Measurements from ENCODE around the gene RIPOR2.

The RIPOR2 gene

GRCh38 chr6:24874776-24875533 lies 60.8 kb downstream of the RIPOR2 start:
- DNase-seq = no peak

- no peak for DNase-seq
Observed at GRCh38 chr6:24874128-24874527, 61.6 kb downstream of the RIPOR2 start.

GRCh38 chr6:24872779-24873178 lies 63.0 kb downstream of the RIPOR2 start:
- no peak for DNase-seq

GRCh38 chr6:24868765-24869164 lies 67.0 kb downstream of the RIPOR2 start:
- DNase-seq = no peak

- no peak for DNase-seq
Observed at GRCh38 chr6:24867104-24867703, 68.6 kb downstream of the RIPOR2 start.

GRCh38 chr6:24865161-24865560 lies 70.6 kb downstream of the RIPOR2 start:
- DNase-seq = no peak

GRCh38 chr6:24864343-24864742 lies 71.4 kb downstream of the RIPOR2 start:
- DNase-seq = no peak

- DNase-seq = no peak
Observed at GRCh38 chr6:24861934-24862333, 73.8 kb downstream of the RIPOR2 start.

- DNase-seq = no peak
Observed at GRCh38 chr6:24859608-24860200, 76.1 kb downstream of the RIPOR2 start.

- no peak for DNase-seq
Observed at GRCh38 chr6:24859132-24859531, 76.6 kb downstream of the RIPOR2 start.

GRCh38 chr6:24858177-24858653 lies 77.5 kb downstream of the RIPOR2 start:
- DNase-seq = no peak

GRCh38 chr6:24856901-24857670 lies 78.7 kb downstream of the RIPOR2 start:
- DNase-seq = no peak

GRCh38 chr6:24856246-24856599 lies 79.5 kb downstream of the RIPOR2 start:
- no peak for DNase-seq

- DNase-seq = peak; percentile 71
Observed at GRCh38 chr6:24855395-24856245, 80.1 kb downstream of the RIPOR2 start.

GRCh38 chr6:24854077-24854666 lies 81.6 kb downstream of the RIPOR2 start:
- no peak for DNase-seq

GRCh38 chr6:24851086-24851485 lies 84.7 kb downstream of the RIPOR2 start:
- DNase-seq = no peak

- DNase-seq = no peak
Observed at GRCh38 chr6:24849713-24850112, 86.0 kb downstream of the RIPOR2 start.

GRCh38 chr6:24848461-24848860 lies 87.3 kb downstream of the RIPOR2 start:
- DNase-seq = no peak

- no peak for DNase-seq
Observed at GRCh38 chr6:24847402-24847801, 88.4 kb downstream of the RIPOR2 start.

- no peak for DNase-seq
Observed at GRCh38 chr6:24845578-24845977, 90.2 kb downstream of the RIPOR2 start.

GRCh38 chr6:24844903-24845302 lies 90.9 kb downstream of the RIPOR2 start:
- DNase-seq = no peak

GRCh38 chr6:24844061-24844460 lies 91.7 kb downstream of the RIPOR2 start:
- DNase-seq = no peak
